LNCAP (cell line): Measurements from ENCODE around the gene HIVEP3.

Source experiments
- TF ChIP-seq, protein P1 (sequence below): fragments of 450-650 bp; IDR thresholded peaks from 2 replicates; pipeline ENCODE4 v1.5.1; 2017; ENCODE audit warnings: mild to moderate bottlenecking

HIVEP3 gene

DNA sequence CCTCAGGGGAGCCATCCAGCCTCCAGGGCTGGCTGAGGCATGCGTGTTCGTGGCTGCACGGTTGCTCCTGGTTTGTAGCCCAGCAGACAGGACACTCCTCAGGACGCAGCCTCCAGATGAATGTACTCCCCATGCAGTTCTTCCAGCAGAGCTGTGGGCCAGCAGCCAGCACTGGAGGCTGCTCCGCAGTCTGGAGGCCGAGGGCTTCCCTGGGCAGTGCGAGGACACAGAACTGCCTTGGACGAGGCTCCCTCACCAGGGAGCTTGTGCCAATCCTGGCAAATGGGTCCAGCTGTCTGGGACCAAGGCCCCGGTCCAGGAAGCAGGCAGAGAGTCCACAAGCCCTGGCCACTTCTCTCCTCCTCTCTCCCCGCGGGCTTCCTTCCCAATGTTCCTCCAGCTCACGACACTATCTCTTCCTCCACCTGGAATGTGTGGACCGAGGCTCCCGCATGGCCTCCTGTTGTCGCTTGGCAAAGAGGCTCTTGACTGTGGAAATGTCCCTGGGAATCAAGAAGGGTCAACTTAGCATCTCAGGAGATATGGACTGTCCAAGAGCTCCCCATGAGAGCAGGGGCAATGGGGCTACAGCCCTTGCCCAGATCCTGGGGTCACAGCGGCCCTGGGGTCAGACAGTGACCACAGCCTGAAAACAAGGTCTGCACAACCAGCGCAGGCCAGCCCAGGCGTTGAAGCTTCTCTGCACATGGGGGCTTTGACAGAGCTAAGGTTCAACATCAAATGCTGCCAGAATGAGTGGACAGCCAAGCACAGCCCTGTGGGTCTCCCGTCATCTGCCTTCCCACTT, 439.5 kb downstream of the HIVEP3 start:
- TF ChIP-seq, protein P1, sequence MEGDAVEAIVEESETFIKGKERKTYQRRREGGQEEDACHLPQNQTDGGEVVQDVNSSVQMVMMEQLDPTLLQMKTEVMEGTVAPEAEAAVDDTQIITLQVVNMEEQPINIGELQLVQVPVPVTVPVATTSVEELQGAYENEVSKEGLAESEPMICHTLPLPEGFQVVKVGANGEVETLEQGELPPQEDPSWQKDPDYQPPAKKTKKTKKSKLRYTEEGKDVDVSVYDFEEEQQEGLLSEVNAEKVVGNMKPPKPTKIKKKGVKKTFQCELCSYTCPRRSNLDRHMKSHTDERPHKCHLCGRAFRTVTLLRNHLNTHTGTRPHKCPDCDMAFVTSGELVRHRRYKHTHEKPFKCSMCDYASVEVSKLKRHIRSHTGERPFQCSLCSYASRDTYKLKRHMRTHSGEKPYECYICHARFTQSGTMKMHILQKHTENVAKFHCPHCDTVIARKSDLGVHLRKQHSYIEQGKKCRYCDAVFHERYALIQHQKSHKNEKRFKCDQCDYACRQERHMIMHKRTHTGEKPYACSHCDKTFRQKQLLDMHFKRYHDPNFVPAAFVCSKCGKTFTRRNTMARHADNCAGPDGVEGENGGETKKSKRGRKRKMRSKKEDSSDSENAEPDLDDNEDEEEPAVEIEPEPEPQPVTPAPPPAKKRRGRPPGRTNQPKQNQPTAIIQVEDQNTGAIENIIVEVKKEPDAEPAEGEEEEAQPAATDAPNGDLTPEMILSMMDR = no peak

DNA sequence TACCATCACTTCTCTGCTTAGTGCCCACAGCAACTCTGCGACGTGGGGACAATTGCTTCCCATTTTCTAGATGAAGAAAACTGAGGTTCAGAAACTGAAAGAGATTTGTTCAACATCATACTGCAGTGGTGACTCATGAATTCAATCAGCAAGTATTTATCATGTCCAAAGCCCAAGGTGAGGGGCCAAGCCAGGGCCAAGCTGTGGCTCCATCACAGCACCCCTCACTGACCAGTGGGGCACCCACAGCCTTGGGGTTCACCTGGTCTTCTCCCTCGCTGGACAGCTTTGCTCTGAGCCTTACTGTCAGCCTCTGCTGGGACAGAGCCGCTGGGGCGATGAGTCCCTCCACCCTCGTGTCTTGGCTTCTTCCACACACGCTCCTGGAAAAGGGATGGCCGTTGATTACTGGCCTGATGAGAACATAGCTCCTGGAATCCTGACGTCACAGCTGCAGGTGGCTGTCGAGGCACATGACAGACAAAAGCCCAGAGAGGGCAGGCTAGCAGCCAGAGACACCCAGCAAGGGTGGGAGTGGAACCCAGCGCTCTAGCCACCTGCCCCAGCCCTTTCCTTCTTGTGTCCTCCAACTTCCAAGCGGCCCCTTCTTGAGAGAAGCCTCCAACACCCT, 440.5 kb downstream of the HIVEP3 start:
- TF ChIP-seq, protein P1 = no peak

DNA sequence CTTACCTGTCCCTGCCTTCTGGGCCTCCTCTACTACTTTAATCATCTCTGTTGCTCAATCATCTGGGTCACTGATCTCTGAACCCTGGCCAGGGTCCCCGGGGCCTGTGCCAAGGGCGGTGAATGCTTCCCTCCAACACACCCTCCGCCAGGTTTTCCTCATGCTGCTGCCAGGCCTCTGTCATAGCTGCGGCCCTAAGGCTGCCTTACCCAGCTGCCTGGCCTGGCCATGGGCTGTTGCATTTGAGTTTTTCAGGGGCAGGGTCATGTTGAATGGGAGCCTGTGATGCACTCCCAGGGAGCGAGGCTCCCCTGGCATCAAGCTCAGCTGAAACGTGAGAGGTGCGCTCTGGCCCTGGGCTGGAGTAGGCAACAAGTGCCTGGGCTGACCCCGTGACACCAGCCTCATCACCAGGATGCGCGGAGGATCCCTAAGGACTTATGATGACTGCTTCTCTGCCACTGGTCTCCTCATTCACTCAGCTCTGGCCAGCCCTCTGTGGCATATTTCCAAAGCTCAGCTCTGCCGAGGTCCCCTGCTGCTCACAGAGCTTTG, 441.8 kb downstream of the HIVEP3 start:
- TF ChIP-seq, protein P1 = no peak

DNA sequence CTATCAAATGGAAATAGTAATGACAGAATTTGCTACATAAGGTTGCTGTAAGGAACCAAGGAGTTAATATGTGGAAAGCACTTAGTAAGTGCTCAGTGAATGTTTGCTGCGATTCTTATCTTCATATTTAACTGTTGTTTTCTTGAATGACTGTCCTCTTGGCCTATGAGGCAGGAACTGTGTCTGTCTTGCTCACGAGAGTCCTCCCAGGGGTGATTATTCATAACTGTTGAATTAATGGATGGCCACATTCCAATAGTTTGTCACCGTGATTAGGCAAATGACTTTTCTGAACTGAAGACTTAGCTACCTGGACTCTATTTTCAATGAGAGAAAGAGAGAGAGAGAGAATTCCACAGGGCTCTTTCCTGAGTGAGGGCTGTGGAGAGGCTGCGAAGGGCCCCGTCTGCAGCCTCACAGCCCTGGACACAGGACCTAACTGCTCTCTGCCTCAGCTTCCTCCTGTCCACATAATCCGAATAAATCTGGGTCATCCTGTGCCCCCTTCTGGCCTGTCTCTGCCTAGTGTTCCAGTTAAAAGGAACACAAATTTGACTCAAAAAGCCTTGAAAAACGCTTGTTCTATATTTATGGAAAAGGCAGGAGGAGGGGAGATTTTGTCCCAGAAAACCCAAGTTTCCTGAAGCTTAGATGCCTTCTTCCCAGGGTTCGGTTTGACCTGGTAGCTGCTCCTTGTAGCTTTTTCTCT, 442.7 kb downstream of the HIVEP3 start:
- TF ChIP-seq, protein P1 = no peak

DNA sequence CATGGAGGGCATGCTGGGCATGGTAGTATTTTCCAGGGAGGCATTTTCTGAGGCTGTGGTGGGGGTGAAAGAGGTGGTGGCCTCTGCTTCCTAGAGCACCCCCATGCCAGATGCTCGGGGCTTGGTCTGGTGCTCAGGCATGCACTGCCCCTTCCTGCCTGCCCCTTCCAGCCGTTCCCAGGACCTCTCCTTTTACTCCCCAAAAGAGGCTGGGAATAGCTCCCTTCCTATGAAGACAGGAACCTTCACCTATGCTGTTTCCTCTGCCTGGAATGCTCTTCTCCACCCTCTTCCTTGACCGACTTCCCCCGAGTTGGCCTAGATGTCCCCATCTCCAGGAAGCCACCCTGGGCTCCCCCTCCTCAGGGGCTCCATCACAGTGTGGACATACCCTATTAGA, 443.4 kb downstream of the HIVEP3 start:
- TF ChIP-seq, protein P1 = no peak

DNA sequence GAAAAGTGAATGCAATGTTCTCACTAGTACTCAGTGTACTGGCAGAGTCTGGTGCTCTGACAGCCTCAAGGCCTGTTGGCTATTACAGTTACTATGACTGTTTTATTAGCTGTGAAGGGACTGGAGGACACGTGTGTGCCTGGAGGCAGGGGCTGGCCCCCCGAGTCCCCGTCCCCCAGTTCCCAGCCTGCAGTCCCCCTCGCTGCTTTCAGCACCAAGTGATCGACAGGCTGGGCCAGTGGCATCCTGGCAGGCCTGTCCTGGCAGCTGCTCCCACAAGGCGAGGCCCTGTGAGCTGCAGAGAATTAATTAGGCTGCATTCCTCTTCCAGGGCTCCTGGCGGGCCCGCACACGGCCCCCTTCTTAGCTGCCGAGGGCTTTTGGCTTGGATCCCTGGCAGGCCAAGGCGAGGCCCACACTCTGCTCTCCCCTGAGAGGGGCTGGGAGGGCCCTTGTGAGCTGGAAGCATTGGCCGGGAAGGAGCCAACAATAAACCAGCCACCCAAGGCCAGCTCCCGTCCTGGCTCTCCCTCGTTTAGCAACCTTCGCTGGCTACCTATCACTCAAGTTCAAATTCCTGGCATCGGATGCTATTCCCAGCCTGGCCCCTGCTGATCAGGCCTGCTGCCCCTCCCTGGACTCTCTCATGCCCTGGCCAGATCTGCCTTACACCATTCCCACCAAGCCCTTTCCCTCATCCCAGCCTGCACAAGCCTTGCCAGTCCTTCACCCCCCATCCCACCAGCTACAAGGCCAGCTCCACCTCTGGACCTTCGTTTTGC, 444.0 kb downstream of the HIVEP3 start:
- TF ChIP-seq, protein P1 = no peak
